Activated CD4-positive, alpha-beta T cell treated with anti-CD3 and anti-CD28 coated beads for 4 hours (primary cell): Measurements from ENCODE around the gene FNDC1.

Source experiments
- DNase-seq, 2 donors: peaks; one replicate each; pipeline ENCODE4 v3.0.0-alpha.2; 2020

Gene FNDC1

DNA sequence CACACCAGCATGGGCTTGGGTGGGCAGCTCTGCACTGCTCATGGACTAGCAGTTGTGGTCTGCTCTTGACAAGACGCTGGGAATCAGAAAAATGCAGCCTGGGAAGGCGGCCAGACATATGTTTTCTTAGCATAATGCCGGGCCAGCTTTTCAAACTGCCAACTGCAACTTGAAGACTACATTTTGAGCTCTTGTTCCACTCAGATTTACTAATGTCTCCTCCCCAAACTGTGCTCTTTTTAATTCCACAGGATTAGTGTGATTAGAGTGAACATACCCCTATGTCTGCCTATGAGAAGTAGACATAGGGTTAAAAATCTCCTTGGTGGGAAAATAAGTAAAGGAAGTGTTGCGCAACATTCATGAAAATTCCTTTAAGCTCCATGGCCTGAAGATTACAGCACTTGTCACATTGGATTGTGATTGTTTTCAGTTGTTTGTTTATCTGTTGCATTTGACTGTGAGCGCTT, 5.3 kb upstream of the FNDC1 start:
- DNase-seq = no peak

DNA sequence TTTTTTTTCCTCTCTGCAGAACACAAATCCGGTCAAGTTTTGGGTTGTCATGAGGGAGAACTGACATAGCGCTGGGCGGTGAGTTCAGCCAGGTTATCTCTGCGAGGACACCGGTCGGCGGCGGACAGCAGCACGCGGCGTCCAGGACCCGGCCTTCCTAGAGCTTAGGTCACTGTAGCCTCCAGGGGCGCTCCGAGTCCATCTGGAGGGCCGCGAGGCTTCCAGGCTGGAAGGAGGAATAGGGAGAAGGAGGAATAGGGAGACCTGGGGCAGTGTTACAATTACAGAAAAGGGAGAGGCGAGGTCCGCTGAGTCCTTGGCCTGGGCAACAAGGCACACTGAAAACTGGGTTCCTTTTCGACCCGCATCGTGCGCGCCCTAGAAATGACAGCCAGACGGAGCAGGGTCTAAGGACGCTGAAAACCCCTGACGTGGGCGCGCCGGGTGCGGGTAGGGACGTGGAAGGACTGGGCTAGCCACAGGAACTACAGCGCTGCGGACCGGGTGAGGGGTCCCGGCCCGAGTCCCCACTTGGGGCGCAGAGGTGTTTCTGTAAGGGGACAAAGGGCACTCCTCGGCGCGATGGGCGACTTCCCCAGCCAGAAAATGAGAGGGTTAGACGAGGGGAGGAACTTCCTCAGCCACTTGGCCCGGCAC, 536 bp upstream of the FNDC1 start:
- no peak for DNase-seq

DNA sequence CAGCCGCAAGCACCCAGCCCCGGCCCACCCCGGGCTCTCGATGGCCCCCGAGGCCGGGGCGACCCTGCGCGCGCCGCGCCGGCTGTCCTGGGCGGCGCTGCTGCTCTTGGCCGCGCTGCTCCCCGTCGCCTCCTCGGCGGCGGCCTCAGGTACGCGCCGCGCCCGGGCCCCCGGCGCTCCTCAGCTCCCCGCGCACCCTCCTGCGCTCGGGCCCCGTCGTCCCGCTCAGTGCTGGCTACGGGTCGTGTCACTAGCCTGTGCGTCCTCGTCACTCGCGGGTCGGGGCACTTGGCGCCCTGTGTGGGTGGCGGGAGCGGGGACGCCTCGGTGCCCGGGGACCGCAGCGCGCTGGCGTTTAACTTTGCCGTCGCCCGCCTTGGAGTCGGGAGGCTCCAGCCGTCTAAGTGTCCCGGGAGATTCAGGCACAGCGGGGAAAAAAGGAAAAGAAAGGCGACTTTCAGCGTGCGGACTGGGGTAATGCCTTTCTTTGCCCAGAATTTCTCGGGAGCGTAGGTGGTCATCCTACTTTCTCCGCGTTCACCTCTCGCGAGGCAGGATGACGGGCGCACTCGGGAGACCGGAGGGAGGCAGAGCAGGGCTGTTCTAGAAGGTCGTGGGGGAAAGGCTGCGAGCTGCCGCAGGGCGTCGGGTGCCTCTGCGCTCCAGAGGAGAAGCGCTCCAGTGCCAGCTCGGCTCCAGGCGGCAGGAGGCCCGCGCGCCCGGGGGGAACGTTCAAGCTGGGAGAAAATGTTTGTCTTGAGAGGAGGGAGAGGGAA, 545 bp downstream of the FNDC1 start:
- DNase-seq = peak in 1 of 2 donors; percentile 12

DNA sequence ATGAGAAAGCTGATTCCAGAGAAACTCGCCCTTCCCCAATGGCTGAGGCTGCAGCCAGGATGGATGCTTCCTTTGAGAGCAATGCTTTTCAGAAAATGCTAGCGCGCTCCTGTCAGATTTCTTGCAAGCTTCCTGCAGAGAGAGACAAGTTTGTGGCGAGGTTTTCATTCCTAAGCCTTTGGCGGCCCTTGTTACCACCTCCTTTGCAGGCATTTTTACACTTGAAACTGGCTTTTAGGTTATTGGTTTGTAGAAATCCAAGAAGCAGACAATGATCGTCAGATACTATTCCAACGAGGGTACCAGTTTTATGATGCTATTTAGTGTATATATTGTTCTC, 1.1 kb downstream of the FNDC1 start:
- DNase-seq = no peak

DNA sequence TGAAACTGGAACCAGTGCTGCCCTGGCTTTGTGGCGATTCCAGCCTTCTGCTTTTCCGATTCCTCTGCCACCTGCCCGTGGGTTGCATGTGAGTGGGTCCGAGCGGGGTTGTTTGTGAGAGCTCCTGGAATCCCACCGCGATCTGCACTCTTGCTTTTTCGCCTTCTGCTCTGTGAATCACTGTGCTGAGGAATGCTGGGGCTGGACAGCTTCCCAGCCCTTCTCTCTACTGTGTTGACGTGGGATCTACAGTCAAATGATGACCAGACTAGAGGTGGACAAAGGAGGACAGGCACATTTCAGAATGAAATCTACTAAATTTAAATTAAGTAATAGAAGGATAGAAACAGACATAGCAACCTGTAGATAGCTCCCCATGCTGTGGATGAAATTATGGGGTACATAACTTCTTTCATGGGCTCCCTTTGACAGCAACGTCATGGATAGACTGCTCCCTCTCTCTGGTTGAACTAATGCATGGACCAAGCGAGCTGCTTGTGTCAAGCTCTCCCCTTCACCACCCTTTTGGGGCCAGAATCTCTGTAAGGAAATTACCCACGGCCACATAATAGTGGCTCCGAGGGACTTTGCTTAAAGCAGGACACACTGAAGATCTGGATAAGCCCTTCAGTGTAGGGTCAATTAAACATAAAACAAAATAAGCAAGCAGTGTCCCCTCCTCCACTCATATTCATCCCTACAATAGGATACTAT, 2.0 kb downstream of the FNDC1 start:
- no peak for DNase-seq

DNA sequence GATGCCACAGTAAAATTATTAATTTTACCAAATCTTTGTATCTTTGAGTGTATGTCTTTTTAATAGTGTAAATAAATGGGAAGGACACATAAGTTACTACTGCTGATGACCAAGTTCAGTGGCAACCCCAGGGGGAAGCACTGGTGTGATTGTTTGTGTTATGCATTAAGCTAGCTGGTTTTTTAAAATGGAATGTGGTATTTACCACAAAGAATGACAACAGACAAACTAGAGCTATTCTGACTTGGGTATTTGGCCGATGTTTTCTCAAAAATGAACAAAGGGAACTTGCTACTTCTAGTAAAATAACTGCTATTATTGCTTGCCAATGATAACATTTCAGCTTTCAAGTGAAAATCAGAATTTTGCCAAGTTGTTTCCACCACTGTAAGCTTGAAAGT, 2.9 kb downstream of the FNDC1 start:
- DNase-seq = no peak

DNA sequence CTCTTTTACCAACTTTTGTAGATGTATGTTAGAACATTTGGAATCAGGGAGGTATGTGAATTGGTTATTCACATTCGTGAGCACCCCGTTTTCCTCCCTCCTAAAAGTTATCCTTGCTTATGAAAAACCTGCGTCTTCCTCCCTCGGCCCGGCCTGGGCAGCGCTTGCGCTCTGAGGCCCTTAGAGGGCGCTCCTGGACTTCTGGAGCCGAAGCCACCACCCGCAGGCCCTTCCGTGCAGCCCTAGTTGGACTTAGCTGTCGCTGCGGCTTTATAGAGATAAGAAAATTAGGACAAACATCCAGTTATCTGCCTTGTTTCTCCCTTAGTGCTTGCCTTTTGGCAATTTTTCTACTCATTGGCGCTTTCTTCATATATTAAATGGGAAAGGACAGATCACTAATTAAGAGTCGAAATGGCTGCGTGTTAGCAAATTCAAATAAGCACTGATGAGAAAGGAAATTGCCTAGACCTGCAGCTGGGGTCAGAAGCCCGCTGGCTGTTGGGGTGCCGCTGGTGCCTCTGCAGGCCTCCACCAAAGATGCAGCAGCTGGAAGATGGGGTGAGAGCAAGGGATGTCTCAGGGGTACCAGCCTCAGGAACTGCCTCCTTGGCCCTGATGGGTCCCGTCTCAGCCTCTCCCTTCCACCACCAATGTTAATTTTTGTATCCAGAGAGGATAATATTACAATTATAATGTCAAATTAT, 5.2 kb downstream of the FNDC1 start:
- peak; percentile 55 to 56 for DNase-seq

DNA sequence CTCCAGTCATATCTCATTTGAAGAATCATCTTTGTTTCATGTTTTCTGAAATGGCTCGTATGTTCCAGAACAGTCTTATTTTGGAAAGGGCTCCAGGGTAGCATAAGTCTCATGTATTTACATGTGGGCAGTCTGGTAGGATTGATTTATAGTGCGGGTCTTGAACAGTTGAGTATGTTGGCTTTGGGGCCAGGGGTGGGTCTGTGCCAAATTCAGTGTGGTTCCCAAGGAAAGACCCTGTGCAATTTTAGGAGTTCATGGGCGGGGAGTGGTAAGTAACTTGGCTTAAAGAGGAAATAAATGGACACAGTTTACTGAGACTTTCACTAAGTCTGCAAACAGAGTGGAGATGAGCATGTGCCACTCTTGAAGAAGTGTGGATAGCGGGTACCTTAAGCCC, 7.7 kb downstream of the FNDC1 start:
- DNase-seq = no peak

DNA sequence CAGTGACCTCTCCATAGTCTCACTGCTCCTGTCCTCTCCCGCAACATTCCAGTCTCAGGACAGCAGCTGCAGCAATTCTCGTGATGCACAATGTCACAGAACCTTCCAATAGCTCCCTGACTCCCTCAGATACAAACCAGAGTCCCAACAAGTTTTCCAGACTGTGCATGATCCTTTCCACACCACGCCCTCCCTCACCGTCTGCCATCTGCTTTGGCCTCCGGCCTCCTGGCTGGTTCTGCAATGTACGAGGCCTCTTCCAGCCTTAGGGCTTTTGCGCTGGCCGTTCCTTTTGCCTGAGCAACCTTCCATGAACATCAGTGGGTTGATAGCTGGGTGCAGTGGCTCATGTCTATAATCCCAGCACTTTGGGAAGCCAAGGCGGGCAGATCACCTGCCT, 9.6 kb downstream of the FNDC1 start:
- no peak for DNase-seq

DNA sequence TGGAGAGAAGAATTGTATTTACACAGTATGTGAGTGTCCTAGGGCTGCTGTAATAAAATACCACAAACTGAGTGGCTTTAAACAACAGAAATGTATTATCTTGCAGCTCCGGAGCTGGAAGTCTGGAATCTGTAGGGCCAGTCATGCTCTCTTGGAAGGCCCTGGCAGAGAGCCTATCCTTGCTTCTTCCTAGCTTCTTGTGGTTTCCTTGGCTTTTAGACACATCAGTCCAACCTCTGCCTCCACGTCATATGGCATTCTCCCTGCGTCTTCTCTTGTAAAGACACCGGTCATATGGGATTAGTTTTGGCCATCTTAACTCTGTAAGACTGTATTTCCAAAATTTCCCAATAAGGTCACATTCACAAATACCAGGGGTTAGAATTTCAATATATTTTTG, 10.8 kb downstream of the FNDC1 start:
- DNase-seq = no peak

DNA sequence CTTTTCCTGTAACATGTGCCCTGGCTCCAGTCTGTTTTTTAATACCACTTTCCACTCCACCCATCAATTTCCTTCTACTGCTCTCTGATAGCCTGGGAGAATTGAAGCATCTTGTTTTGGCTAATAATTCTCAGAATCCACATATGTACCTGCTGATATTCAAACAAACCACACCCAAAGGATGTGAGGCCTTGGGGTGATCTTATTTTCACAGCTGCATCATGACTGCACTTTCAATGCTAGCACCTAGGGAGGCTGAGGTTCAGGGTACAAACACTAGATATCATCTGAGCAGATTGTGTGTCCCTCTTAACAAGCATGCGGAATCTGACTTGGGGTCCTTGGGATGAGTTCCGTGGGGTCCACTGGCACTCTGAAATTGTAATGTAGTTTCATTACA, 12.7 kb downstream of the FNDC1 start:
- no peak for DNase-seq

DNA sequence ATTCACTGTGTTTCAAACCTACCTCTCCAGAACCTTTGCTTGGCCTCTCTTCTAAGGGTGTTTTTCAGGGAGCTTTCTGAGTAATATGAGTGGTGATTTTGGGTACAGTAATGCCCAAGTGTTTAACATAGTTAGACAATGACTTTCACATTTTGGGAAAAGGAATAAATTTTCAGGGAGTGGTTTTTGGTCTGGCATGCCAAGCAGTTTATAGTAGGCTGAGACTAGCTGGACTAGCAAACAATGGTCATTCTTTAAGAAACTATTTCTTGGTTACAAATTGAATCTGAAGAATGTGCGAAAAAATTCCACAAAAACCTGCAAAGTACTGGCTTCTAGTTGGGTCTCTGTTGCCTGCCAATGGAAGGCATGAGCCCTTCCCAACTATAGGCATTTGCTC, 15.4 kb downstream of the FNDC1 start:
- no peak for DNase-seq

DNA sequence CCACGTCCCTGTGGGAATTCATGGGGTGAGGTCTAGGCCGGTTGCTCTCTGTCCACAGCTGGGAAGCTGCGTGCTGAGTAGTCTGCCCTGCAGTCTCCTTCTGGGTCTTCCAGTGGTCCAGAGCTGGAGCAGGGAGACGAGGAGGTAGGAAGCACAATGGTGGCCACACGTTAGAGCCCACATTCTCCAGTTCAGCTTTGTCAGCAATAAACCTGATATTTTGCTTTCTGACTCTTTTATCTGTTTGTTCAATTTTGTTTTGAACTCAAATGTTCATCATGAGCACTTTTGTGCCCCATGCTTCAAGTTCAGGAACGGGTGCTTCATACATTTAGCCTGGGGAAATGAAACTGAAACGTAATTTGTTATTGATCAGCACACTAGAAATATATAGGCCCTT, 21.3 kb downstream of the FNDC1 start:
- no peak for DNase-seq

DNA sequence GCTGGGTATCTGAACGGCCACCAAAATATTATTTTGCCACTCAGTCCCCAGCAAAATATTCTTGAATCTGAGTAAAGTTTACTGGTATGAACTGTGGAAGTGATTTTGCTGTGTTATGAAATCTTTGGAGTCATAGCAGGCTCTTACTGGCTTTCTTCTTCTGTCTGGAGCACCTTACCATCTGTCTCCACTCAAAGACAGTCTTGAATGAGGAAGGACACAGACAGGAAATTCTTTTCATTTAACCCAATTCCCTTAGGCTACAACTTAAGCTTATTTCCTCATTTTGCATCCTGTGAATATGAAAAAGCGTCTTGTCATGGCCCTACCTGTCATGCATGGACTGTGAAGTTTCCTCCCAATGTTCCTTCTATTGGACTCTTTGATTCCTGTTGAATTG, 24.7 kb downstream of the FNDC1 start:
- DNase-seq = no peak

DNA sequence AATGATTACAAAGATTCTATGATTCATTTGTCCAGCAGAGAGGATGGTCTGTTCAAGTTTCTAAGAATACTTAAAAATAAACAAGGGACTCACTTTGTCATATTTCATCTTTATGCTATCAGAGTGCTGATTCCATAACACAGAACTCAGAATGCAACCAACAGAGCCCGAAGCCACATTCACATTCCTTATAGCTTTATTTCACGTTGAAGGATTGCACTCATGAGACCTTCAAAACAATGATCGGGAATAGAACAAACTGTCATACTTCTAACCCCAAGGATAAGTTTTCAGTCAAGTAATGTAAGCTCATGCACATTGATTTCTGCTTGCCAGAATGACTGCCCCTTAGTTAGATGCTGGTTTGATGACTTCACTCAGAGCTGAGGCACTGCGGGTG, 25.2 kb downstream of the FNDC1 start:
- DNase-seq = no peak

DNA sequence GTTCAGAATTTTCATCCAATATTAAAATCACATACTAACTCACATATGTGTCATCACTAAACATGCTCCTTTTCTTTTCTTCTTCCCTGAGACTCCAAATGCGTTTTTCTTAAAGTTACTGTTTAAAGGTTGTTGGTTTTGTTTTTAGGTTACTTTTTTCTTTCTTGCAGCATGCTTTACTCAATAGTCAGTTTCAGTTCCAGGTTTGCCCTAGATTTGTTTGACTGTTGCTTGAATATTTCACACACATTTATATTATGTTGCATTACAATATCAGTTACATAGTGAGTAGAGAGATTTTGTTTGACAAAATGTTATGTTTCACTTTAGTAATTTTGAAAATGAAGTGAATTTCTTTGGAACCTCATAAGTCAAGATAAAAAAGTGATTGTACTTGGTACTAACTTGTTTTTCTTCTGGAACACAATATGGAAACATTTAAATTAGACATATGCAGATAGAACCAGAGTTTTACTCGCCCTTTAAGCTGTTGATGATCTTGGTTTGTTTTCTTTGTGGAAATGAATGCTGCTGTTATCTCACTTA, 27.3 kb downstream of the FNDC1 start:
- no peak for DNase-seq

DNA sequence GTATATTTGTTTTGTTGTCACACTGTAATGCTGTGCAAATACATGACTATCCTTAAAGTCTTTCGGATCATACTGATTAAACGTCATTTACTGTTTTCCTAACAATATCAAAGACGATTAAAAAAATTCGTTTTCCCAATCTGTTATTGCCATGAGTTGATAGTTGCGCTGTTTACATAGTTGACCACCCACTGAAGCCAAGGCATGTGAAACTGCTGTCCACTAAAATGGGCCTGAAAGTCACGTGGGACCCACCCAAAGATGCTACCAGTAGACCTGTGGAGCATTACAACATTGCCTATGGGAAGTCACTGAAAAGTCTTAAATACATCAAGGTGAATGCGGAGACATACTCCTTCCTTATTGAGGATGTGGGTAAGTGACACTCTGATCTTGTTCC, 28.1 kb downstream of the FNDC1 start:
- no peak for DNase-seq

DNA sequence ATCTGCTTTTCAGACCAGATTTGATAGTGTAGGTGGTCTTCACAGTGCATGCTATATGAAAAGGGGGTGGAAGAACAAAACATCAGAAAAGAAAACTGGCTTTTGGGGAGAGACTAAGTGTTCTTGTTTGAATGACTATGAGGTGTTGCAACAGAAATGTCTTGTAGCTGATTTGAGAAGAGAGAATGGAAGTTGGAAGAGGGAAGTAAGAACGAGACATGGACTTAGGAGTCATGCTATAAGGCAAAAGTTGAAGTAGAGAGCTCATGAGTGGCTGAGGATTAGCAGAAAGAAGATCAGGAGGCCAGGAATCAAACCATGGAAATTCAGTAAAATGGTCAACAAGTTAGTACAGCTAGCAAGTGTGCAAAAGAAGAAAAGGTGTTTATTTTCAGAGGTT, 32.1 kb downstream of the FNDC1 start:
- DNase-seq = no peak

DNA sequence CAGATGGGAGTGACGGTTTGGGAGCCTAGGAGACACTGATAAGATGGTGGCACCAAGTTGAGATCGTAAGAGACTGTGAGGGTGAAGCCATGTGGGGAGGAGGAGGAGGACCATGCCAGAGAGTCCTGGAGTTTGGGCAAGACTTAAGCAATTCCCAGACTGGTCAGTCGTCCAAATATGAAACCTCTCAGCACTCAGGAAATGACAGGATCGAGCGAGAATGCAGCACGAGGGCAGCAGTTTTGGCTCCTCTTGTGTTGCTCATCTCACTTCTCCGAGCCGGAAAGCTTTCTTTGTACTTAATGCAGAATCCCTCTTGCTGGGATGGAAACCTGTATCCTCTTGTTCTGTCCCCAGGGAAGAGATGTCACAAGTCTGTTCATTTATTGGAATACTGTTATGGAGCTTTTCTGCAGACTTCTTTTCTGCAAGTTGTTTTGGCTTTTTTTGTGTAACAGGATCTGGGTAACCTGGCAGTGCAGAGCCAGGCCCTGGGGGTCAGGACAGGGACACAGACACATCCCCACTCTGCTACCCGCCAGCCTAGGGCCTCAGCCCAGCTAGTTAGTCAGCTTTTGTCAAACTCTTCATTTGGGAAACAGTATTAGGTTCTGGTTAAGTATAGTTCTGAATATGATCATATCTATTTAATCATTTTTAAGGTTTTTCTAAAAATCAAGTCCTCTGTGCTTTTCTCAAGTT, 34.3 kb downstream of the FNDC1 start:
- DNase-seq = no peak

DNA sequence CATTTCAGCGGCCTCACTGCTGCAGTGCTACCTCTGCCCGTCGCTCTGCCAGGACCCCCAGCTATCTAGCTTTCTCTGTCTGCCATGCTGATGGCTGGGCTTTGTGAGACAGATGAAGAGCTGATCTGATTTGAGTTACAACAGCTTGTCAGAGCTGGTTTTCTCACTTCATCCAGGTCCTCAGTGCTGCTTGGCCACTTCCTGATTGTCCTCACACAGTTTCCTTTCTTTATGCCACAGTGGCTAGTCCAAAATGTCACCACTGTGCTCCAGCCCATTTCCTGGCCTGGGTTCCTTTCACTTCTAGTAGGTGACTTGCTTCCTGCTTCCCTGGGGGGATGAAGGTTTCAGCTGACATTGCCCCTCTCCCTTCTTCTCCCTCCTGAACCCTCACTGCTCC, 35.4 kb downstream of the FNDC1 start:
- no peak for DNase-seq

DNA sequence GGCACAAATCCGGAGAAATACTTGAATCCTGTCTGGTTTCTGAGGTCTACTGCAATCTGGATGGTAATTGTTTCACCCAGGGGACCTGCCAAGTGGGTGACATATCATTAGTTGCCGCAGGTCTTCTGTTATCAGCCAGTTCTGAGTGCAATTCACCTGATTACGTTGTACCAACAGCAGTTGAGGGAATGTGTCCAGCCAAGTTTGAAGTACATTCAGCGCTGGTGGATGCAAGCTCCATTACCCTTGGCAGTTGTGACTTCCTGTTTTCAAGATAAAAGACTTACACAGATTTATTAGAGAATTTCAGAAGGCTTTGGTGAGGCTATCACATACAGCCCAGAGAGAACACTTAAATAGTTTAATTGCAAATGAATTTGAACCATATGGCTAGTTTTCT, 42.8 kb downstream of the FNDC1 start:
- no peak for DNase-seq

DNA sequence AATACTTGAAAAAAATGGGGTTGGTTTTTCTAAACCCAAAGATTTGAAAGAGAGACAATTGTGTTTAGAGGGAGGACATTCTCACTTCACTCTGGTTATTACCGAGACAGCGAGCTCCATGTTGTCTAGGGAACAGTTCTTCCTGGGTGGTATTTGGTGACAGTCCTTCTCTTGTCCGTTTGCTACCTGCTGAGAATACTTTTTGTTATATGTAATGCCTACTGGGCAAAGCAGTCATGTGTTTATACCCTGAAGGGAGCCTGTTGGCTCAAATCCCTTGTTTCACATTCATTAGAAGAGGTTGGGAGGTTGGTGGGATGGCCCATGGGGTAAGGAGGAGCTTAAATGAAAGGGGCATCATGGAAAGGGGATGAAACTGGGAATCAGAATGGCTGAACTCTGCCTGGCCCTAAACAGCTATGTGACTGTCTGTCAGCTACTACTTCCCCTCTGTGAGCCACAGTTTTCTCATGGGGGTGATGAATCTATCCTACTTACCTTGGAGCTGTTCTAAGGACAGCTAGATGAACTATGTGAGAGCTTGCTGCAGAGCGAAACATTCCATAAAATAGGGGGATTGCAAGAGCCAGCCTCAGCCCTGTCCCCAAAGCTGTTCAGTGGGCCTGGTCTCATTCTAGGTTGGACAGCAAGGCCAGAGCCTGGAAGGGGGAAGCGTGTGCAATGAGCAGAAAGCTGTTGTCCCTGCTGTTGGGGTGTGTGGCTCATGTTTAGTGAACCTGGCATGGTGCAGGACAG, 43.5 kb downstream of the FNDC1 start:
- DNase-seq = no peak
